Keratinocyte (primary cell): ENCODE data around the gene ATXN10.

ENCODE experiments used
- EZH2 ChIP-seq: IDR thresholded peaks from one replicate; pipeline ENCODE4 v1.6.1; 2012; ENCODE audit warnings: inconsistent platforms, mild to moderate bottlenecking, low read length, moderate library complexity
- TF ChIP-seq, protein P1 (sequence below), 3 experiments: IDR thresholded peaks in 1 of 3; conservative IDR thresholded peaks in 1 of 3; optimal IDR thresholded peaks in 1 of 3; 2 replicates in 2 of 3; 3 replicates in 1 of 3; pipeline versions ENCODE3 to v1.5.1; 2011; ENCODE audit warnings: low read length in 3 of 3, mild to moderate bottlenecking in 3 of 3, moderate library complexity in 2 of 3, control low read depth in 1 of 3, inconsistent platforms in 1 of 3; ENCODE audit not compliant: insufficient read depth in 2 of 3; ENCODE audit errors: extremely low read depth in 1 of 3

DNA sequence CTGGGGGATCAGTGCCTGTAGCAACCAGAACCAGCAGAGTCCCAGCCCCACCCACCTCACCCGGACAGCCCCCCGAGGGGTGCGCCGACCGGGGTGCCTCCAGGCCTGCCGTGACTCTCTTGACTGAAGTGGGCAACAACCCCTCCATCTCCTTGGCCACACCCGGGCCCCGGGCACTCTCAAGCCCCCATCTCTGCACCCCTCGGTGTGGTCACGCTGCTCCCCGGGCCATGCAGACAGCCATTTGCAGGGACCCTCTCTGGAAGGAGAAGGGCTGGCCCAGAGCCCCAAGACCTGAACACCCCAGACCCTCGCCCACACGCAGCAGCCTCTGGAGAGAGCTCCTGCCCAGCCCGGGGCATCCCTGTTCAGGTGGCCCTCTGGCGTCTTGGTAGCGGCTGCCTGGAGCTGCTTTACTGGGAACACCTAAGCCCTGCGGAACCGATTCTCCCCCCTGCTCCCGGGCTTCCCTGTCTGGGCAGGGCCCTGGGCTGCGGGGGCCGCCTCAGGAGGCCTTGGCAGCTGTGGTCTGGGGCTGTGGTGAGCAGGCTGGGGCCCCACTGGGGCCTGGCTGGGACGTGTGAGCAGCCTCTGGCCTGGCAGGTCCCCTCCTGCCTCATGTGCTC, 220.5 kb downstream of the ATXN10 start:
- TF ChIP-seq, protein P1, sequence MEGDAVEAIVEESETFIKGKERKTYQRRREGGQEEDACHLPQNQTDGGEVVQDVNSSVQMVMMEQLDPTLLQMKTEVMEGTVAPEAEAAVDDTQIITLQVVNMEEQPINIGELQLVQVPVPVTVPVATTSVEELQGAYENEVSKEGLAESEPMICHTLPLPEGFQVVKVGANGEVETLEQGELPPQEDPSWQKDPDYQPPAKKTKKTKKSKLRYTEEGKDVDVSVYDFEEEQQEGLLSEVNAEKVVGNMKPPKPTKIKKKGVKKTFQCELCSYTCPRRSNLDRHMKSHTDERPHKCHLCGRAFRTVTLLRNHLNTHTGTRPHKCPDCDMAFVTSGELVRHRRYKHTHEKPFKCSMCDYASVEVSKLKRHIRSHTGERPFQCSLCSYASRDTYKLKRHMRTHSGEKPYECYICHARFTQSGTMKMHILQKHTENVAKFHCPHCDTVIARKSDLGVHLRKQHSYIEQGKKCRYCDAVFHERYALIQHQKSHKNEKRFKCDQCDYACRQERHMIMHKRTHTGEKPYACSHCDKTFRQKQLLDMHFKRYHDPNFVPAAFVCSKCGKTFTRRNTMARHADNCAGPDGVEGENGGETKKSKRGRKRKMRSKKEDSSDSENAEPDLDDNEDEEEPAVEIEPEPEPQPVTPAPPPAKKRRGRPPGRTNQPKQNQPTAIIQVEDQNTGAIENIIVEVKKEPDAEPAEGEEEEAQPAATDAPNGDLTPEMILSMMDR (optimal IDR thresholded peaks at IDR 0.05 in 1 of 3, IDR thresholded peaks at IDR 0.05 in 1 of 3, conservative IDR thresholded peaks at IDR 0.05 in 1 of 3; ENCODE audit: extremely low read depth in 1 of 3, insufficient read depth in 2 of 3, low read length in 3 of 3), result no peak
- no peak for TF ChIP-seq EZH2
